Activated CD4-positive, alpha-beta T cell treated with anti-CD3 and anti-CD28 coated beads, Interleukin-2, amount 50 U/mL, for 24 hours (primary cell): ENCODE results near the gene UBXN10.

Experiments used
- DNase-seq, 2 donors: peaks; one replicate each; pipeline ENCODE4 v3.0.0-alpha.2; 2020; ENCODE audit warnings: low read depth in 1 of 2, low spot score in 1 of 2

UBXN10 gene

GRCh38 chr1:20185834-20186782 is at the start of gene UBXN10, which contains the start of gene PLA2G2C:
UBXN10 (plus strand) TSS chr1:20186096; CDS start chr1:20190562, 4,466 bp downstream.
PLA2G2C (minus strand) TSS chr1:20186518; CDS start chr1:20177363, 9,155 bp downstream.
- DNase-seq, result peak; percentile 27 to 60

GRCh38 chr1:20136249-20136648 is 49.6 kb upstream of the UBXN10 start:
- no peak for DNase-seq

- no peak for DNase-seq
Measured at GRCh38 chr1:20137055-20137454, 48.8 kb upstream of the UBXN10 start.

- no peak for DNase-seq
Measured at GRCh38 chr1:20137604-20138003, 48.3 kb upstream of the UBXN10 start.

- no peak for DNase-seq
Measured at GRCh38 chr1:20138346-20138745, 47.5 kb upstream of the UBXN10 start.

GRCh38 chr1:20138961-20139550 is 46.8 kb upstream of the UBXN10 start, which contains the start of gene PLA2G2F:
PLA2G2F (plus strand) TSS chr1:20139323; CDS start chr1:20139428, 105 bp downstream.
- DNase-seq, result no peak

- no peak for DNase-seq
Measured at GRCh38 chr1:20139776-20140612, 45.9 kb upstream of the UBXN10 start.

GRCh38 chr1:20141001-20141400 is 44.9 kb upstream of the UBXN10 start:
- no peak for DNase-seq

- no peak for DNase-seq
Measured at GRCh38 chr1:20141466-20141865, 44.4 kb upstream of the UBXN10 start.

GRCh38 chr1:20142001-20142710 is 43.7 kb upstream of the UBXN10 start:
- no peak for DNase-seq

GRCh38 chr1:20143318-20143717 is 42.6 kb upstream of the UBXN10 start:
- no peak for DNase-seq

- no peak for DNase-seq
Measured at GRCh38 chr1:20143734-20144565, 41.9 kb upstream of the UBXN10 start.

GRCh38 chr1:20147846-20148570 is 37.9 kb upstream of the UBXN10 start:
- DNase-seq, result no peak

GRCh38 chr1:20148571-20149500 is 37.1 kb upstream of the UBXN10 start:
- no peak for DNase-seq

GRCh38 chr1:20149601-20150325 is 36.1 kb upstream of the UBXN10 start:
- DNase-seq, result no peak

GRCh38 chr1:20150326-20150705 is 35.6 kb upstream of the UBXN10 start:
- DNase-seq, result no peak

GRCh38 chr1:20150969-20151368 is 34.9 kb upstream of the UBXN10 start:
- no peak for DNase-seq
